Hepatocyte (in vitro differentiated cells): ENCODE data around the gene SLC1A3. TPM values are rescaled to one million over a fixed set of nuclear protein-coding genes. Genes with fewer than 3 reads are reported as not detected.
A peak's percentile ranks its signal among the peaks of the same experiment; 100 is the strongest.

ENCODE experiments used
- DNase-seq: peaks from one replicate; pipeline ENCODE4 v3.0.0-alpha.2; 2016; ENCODE audit warnings: low spot score
- H2AFZ ChIP-seq: fragments of 200-600 bp; sonication (generic); 2 replicates; pipeline ENCODE4 v1.6.0; 2016; ENCODE audit warnings: antibody characterized with exemption, mild to moderate bottlenecking
- H3K27ac ChIP-seq: fragments of 200-600 bp; sonication (generic); 2 replicates; pipeline ENCODE4 v1.5.1; 2016; ENCODE audit warnings: mild to moderate bottlenecking
- H3K27me3 ChIP-seq: fragments of 200-600 bp; sonication (generic); 2 replicates; pipeline ENCODE4 v1.6.1; 2016
- H3K36me3 ChIP-seq: fragments of 200-600 bp; sonication (generic); replicated peaks from 2 replicates; pipeline ENCODE4 v1.5.1; 2016; ENCODE audit warnings: low read depth; ENCODE audit not compliant: insufficient read depth
- H3K4me1 ChIP-seq: fragments of 200-600 bp; sonication (generic); 2 replicates; pipeline ENCODE4 v1.5.1; 2016; ENCODE audit warnings: mild to moderate bottlenecking, moderate library complexity; ENCODE audit not compliant: insufficient read depth
- H3K4me2 ChIP-seq: fragments of 200-600 bp; sonication (generic); 2 replicates; pipeline ENCODE4 v1.6.0; 2016
- H3K4me3 ChIP-seq: fragments of 200-600 bp; sonication (generic); 2 replicates; pipeline ENCODE4 v1.5.1; 2016; ENCODE audit warnings: mild to moderate bottlenecking
- H3K79me2 ChIP-seq: fragments of 200-600 bp; sonication (generic); 2 replicates; pipeline ENCODE4 v1.6.0; 2017; ENCODE audit warnings: mild to moderate bottlenecking
- H3K9me2 ChIP-seq: fragments of 200-600 bp; sonication (generic); replicated peaks from 2 replicates; pipeline ENCODE4 v1.6.0; 2017; ENCODE audit warnings: mild to moderate bottlenecking; ENCODE audit not compliant: insufficient read depth
- H3K9me3 ChIP-seq: fragments of 200-600 bp; sonication (generic); 2 replicates; pipeline ENCODE4 v1.5.1; 2016; ENCODE audit warnings: low read depth, mild to moderate bottlenecking
- H4K20me1 ChIP-seq: fragments of 200-600 bp; sonication (generic); 2 replicates; pipeline ENCODE4 v1.6.0; 2016; ENCODE audit warnings: mild to moderate bottlenecking; ENCODE audit not compliant: insufficient read depth, poor library complexity, severe bottlenecking
- EZH2 ChIP-seq: fragments of 200-600 bp; sonication (generic); IDR thresholded peaks from 2 replicates; pipeline ENCODE4 v1.6.1; 2016; ENCODE audit warnings: antibody characterized with exemption, mild to moderate bottlenecking, borderline replicate concordance
- EZH2phosphoT487 ChIP-seq: fragments of 200-600 bp; sonication (generic); IDR thresholded peaks from one replicate; pipeline ENCODE4 v1.6.1; 2018; ENCODE audit warnings: antibody characterized with exemption, mild to moderate bottlenecking, low read depth, moderate library complexity; ENCODE audit not compliant: unreplicated experiment, severe bottlenecking
- WGBS: methylation state at CpG from one replicate; pipeline ENCODE4 v1.1.6; 2016; ENCODE audit warnings: low lambda C conversion rate; ENCODE audit errors: missing lambda C conversion rate; 5-methylcytosine and 5-hydroxymethylcytosine counted together
- polyA plus RNA-seq: library from polyadenylated mRNA; unstranded; fragments of >200 nt; fragmentation: Nextera tagmentation; extraction: Ambion mirVana; gene quantifications from 2 replicates; pipeline ENCODE4 v1.2.1, GENCODE V29; 2016
- total RNA-seq: library from RNA; depleted of rRNA; stranded (reverse); fragments of >200 nt; gene quantifications from 2 replicates; pipeline ENCODE4 v1.2.3, GENCODE V29; 2014
- TF ChIP-seq, protein P1 (sequence below): fragments of 200-600 bp; sonication (generic); IDR thresholded peaks from 2 replicates; pipeline ENCODE4 v1.5.1; 2016; ENCODE audit warnings: antibody characterized with exemption, mild to moderate bottlenecking; ENCODE audit not compliant: poor library complexity

The SLC1A3 gene
- total and polyA plus RNA-seq, 2 experiments from 2014 or later, result 32.3 to 42.3 TPM

- Histone ChIP-seq H3K4me1 (peaks cover 14% of the 10 kb centered on the region), H4K20me1 (no peaks in the 10 kb centered on the region), H2AFZ (no peak overlapping the region), H3K79me2 (peaks cover 43% of the 10 kb centered on the region), H3K36me3 (peaks cover 5% of the 10 kb centered on the region), H3K9me3 (no peaks in the 10 kb centered on the region), H3K27ac (no peak overlapping the region), H3K4me2 (peak overlapping the region; percentile 81), H3K27me3 (no peaks in the 10 kb centered on the region), H3K4me3 (no peak overlapping the region), H3K9me2 (no peaks in the 10 kb centered on the region)
- WGBS, result 100% methylated on average over 1 of the region's 1 CpG
- DNase-seq, result no peak
- no peak for TF ChIP-seq EZH2
- TF ChIP-seq EZH2phosphoT487, result no peak
- TF ChIP-seq, protein P1, sequence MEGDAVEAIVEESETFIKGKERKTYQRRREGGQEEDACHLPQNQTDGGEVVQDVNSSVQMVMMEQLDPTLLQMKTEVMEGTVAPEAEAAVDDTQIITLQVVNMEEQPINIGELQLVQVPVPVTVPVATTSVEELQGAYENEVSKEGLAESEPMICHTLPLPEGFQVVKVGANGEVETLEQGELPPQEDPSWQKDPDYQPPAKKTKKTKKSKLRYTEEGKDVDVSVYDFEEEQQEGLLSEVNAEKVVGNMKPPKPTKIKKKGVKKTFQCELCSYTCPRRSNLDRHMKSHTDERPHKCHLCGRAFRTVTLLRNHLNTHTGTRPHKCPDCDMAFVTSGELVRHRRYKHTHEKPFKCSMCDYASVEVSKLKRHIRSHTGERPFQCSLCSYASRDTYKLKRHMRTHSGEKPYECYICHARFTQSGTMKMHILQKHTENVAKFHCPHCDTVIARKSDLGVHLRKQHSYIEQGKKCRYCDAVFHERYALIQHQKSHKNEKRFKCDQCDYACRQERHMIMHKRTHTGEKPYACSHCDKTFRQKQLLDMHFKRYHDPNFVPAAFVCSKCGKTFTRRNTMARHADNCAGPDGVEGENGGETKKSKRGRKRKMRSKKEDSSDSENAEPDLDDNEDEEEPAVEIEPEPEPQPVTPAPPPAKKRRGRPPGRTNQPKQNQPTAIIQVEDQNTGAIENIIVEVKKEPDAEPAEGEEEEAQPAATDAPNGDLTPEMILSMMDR, result no peak
Measured at GRCh38 chr5:36610621-36611020, 4.2 kb downstream of the SLC1A3 start.

GRCh38 chr5:36611520-36612274 is 5.3 kb downstream of the SLC1A3 start:
- H3K4me3 ChIP-seq, result no peak overlapping the region
- H3K79me2 ChIP-seq, result peaks cover 43% of the 10 kb centered on the region
- TF ChIP-seq, protein P1, result no peak
- TF ChIP-seq EZH2 (no peak), EZH2phosphoT487 (no peak)
- H4K20me1 ChIP-seq, result no peaks in the 10 kb centered on the region
- H3K36me3 ChIP-seq, result peaks cover 5% of the 10 kb centered on the region
- H3K27me3 ChIP-seq, result no peaks in the 10 kb centered on the region
- no peaks in the 10 kb centered on the region for H3K9me2 ChIP-seq
- no peak overlapping the region for H3K4me2 ChIP-seq
- DNase-seq, result no peak
- no peak overlapping the region for H3K27ac ChIP-seq
- H3K9me3 ChIP-seq, result no peaks in the 10 kb centered on the region
- 95% methylated on average over 9 of the region's 9 CpGs for WGBS
- peaks cover 14% of the 10 kb centered on the region for H3K4me1 ChIP-seq
- no peak overlapping the region for H2AFZ ChIP-seq

DNA sequence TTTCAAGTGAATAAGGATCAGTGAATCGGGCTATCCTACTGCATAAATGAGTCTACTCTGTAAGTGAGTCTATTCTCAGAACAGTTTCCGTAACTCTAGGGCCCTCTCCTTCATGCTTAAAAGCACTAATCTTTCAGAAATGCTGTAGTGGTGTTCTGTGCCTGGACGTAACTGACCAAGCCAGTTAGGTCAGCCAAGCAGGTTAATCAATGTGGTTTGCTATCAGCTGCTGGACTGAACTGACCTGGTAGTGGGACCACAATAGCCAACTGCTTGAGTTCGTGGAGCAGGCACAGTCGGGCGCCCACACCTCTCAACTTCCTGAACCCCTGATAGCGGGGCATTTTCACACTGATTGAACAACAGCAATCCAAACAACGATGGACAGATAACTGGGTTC is 6.8 kb downstream of the SLC1A3 start:
- Histone ChIP-seq H3K4me3 (no peak overlapping the region), H3K9me2 (no peaks in the 10 kb centered on the region), H3K9me3 (no peaks in the 10 kb centered on the region), H2AFZ (no peak overlapping the region), H3K4me2 (peak overlapping the region; percentile 63), H3K79me2 (peaks cover 28% of the 10 kb centered on the region), H3K27me3 (no peaks in the 10 kb centered on the region), H3K4me1 (peaks cover 14% of the 10 kb centered on the region), H3K27ac (peak overlapping the region; percentile 29), H4K20me1 (no peaks in the 10 kb centered on the region), H3K36me3 (peaks cover 5% of the 10 kb centered on the region)
- 66% methylated on average over 8 of the region's 8 CpGs for WGBS
- no peak for DNase-seq
- TF ChIP-seq EZH2phosphoT487 (no peak), EZH2 (no peak)
- TF ChIP-seq, protein P1, result no peak
